GM18519 (cell line): ENCODE results near the gene YJEFN3.
A peak's percentile ranks its signal among the peaks of the same experiment; 100 is the strongest.

Source experiments
- ATAC-seq: cut with Tn5 transposase; IDR thresholded peaks from one replicate; pipeline ENCODE4 v1.9.1; 2021; ENCODE audit warnings: mild to moderate bottlenecking, moderate library complexity; ENCODE audit not compliant: unreplicated experiment, low FRiP score

YJEFN3 gene

GRCh38 chr19:19515642-19516519, 12.8 kb upstream of the YJEFN3 start, which contains the start of gene NDUFA13:
Gene NDUFA13, plus strand, starts transcription at chr19:19516225. Its CDS starts 14 bp downstream, at chr19:19516239.
- peak; percentile 84 for ATAC-seq

GRCh38 chr19:19517235-19517619, 11.5 kb upstream of the YJEFN3 start:
- ATAC-seq = no peak

GRCh38 chr19:19520989-19521388, 7.7 kb upstream of the YJEFN3 start:
- no peak for ATAC-seq

GRCh38 chr19:19523177-19523576, 5.5 kb upstream of the YJEFN3 start:
- ATAC-seq = no peak

GRCh38 chr19:19524053-19524452, 4.7 kb upstream of the YJEFN3 start:
- no peak for ATAC-seq

GRCh38 chr19:19525611-19526380, 2.9 kb upstream of the YJEFN3 start:
- no peak for ATAC-seq

- no peak for ATAC-seq
Observed at GRCh38 chr19:19526581-19527370, 1.9 kb upstream of the YJEFN3 start.

- ATAC-seq = no peak
Observed at GRCh38 chr19:19527371-19527656, 1.4 kb upstream of the YJEFN3 start.

GRCh38 chr19:19527674-19528625, 761 bp upstream of the YJEFN3 start:
- ATAC-seq = no peak

- ATAC-seq = no peak
Observed at GRCh38 chr19:19529783-19530422, 1.2 kb downstream of the YJEFN3 start.

- no peak for ATAC-seq
Observed at GRCh38 chr19:19530423-19530804, 1.7 kb downstream of the YJEFN3 start.

GRCh38 chr19:19530889-19531288, 2.2 kb downstream of the YJEFN3 start:
- no peak for ATAC-seq

GRCh38 chr19:19531951-19532805, 3.5 kb downstream of the YJEFN3 start:
- no peak for ATAC-seq

- ATAC-seq = no peak
Observed at GRCh38 chr19:19532806-19533701, 4.3 kb downstream of the YJEFN3 start.

GRCh38 chr19:19533841-19534240, 5.1 kb downstream of the YJEFN3 start:
- no peak for ATAC-seq

- ATAC-seq = no peak
Observed at GRCh38 chr19:19534556-19535265, 6.0 kb downstream of the YJEFN3 start.
